Ishikawa (cell line): Measurements from ENCODE around the gene OTOP2.
A peak's percentile ranks its signal among the peaks of the same experiment; 100 is the strongest.

Experiments
- CEBPB ChIP-seq: IDR thresholded peaks from 2 replicates; pipeline ENCODE4 v1.6.1; 2012
- CREB1 ChIP-seq: IDR thresholded peaks from 2 replicates; pipeline ENCODE4 v1.6.1; 2012; ENCODE audit warnings: low read depth
- EGR1 ChIP-seq: IDR thresholded peaks from 2 replicates; pipeline ENCODE4 v1.6.1; 2012
- EP300 ChIP-seq: IDR thresholded peaks from 2 replicates; pipeline ENCODE4 v1.6.1; 2012; ENCODE audit warnings: borderline replicate concordance
- FOXM1 ChIP-seq: IDR thresholded peaks from 2 replicates; pipeline ENCODE4 v1.6.1; 2012; ENCODE audit warnings: low read depth, borderline replicate concordance
- MAX ChIP-seq: IDR thresholded peaks from 2 replicates; pipeline ENCODE4 v1.6.1; 2012
- NFIC ChIP-seq: IDR thresholded peaks from 2 replicates; pipeline ENCODE4 v1.6.1; 2012
- RAD21 ChIP-seq: IDR thresholded peaks from 2 replicates; pipeline ENCODE4 v1.6.1; 2012; ENCODE audit warnings: low read depth
- TAF1 ChIP-seq: IDR thresholded peaks from 2 replicates; pipeline ENCODE4 v1.6.1; 2012; ENCODE audit warnings: low read depth, mild to moderate bottlenecking
- TCF12 ChIP-seq: IDR thresholded peaks from 2 replicates; pipeline ENCODE4 v1.6.1; 2012; ENCODE audit warnings: low read depth
- TEAD4 ChIP-seq: IDR thresholded peaks from 2 replicates; pipeline ENCODE4 v1.6.1; 2012
- YY1 ChIP-seq: IDR thresholded peaks from 2 replicates; pipeline ENCODE4 v1.6.1; 2012; ENCODE audit warnings: low read depth
- ZBTB7A ChIP-seq: IDR thresholded peaks from 2 replicates; pipeline ENCODE4 v1.6.1; 2012; ENCODE audit warnings: low read depth
- TF ChIP-seq, protein P1 (sequence below): IDR thresholded peaks from 2 replicates; pipeline ENCODE4 v1.6.1; 2012
- TF ChIP-seq, protein P2 (sequence below): IDR thresholded peaks from 2 replicates; pipeline ENCODE4 v1.6.1; 2012; ENCODE audit warnings: low read depth, mild to moderate bottlenecking

Gene OTOP2

DNA sequence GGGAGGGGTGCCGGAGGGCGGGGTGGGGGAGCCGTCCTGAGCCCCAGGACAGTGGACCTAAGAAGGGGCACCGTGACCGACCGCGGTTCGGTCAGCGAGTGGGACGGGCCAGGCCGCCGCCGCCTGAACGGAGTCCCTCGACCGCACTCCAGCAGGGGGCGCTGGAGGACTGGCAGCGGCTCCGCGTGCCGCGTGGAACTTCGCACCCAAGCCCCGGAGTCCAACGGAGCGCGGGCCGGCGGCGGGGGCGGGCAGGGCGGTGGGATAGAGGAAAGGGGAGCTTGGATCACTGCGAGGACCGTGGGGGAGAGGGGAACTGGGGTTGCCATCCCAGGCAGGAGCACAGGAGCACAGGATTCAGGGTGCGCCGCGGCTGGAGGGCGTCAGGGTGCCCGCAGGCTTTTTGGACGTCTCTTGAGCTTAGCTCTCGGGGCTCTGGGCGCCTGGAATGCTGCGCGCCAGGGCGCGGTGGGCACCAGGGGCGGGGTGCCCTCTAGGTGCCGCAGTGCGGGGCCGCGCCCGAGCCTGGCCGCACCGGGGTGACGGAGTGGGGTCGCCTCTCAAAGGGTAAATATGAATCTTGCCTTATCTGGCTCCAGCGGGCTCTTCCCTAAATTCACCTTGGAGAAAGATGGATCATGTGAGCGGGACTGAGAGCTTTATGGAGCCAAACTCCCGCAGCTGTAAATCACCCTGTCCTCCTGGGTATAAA, 379 bp upstream of the OTOP2 start:
- peak; percentile 99 for TF ChIP-seq MAX
- TF ChIP-seq TCF12, result no peak
- TF ChIP-seq TEAD4, result no peak
- no peak for TF ChIP-seq EGR1
- no peak for TF ChIP-seq TAF1
- peak; percentile 40; the same call in 1 of the 2 replicates for TF ChIP-seq ZBTB7A
- no peak for TF ChIP-seq NFIC
- TF ChIP-seq CREB1, result no peak
- peak; percentile 91 for TF ChIP-seq RAD21

GRCh38 chr17:74925242-74925641, 1.2 kb downstream of the OTOP2 start:
- no peak for TF ChIP-seq EGR1
- no peak for TF ChIP-seq TEAD4
- TF ChIP-seq TAF1, result no peak
- TF ChIP-seq MAX, result no peak

GRCh38 chr17:74928786-74929185, 4.7 kb downstream of the OTOP2 start:
- no peak for TF ChIP-seq RAD21
- no peak for TF ChIP-seq TCF12
- TF ChIP-seq YY1, result no peak
- no peak for TF ChIP-seq ZBTB7A
- TF ChIP-seq NFIC, result no peak
- TF ChIP-seq EGR1, result no peak
- TF ChIP-seq, protein P1, sequence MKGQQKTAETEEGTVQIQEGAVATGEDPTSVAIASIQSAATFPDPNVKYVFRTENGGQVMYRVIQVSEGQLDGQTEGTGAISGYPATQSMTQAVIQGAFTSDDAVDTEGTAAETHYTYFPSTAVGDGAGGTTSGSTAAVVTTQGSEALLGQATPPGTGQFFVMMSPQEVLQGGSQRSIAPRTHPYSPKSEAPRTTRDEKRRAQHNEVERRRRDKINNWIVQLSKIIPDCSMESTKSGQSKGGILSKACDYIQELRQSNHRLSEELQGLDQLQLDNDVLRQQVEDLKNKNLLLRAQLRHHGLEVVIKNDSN, result no peak
- TF ChIP-seq TAF1, result no peak
- TF ChIP-seq EP300, result no peak
- TF ChIP-seq TEAD4, result no peak
- TF ChIP-seq MAX, result no peak

DNA sequence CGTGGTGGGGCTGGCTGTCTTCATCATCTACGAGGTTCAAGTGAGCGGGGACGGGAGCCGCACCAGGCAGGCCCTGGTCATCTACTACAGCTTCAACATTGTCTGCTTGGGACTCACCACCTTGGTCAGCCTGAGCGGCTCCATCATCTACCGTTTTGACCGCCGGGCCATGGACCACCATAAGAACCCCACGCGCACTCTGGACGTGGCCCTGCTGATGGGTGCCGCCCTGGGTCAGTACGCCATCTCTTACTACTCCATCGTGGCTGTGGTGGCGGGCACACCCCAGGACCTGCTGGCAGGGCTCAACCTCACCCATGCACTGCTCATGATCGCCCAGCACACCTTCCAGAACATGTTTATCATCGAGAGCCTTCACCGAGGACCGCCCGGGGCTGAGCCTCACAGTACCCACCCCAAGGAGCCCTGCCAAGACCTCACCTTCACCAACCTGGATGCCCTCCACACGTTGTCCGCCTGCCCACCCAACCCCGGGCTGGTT, 6.5 kb downstream of the OTOP2 start:
- no peak for TF ChIP-seq CREB1
- TF ChIP-seq EP300, result no peak
- no peak for TF ChIP-seq NFIC
- TF ChIP-seq TCF12, result no peak

DNA sequence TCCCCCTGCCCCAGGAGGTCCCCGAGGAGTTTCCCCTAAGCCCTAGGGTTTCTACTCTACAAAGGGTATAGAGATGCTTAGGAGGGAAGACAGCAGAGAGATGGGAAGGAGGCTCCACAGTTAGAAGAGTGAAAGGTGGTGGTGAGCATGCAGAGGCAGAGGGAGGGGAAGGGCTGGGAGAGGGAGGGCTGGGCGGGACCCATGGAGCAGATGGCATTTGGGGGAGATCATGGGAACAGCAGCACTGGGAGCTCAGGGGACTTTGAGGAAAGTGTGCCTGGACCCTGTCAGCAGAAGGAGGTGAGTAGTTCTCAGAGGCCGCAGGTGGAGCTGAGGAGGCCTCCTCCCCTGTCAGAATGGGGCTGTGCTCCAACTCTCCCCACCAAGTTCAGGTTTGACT, 11.0 kb downstream of the OTOP2 start:
- TF ChIP-seq CREB1 (no peak), ZBTB7A (no peak), NFIC (no peak), CEBPB (no peak), RAD21 (no peak), FOXM1 (no peak), TCF12 (no peak), MAX (no peak), TEAD4 (no peak), YY1 (no peak), TAF1 (no peak), EGR1 (no peak)
- TF ChIP-seq, protein P1, result no peak
- TF ChIP-seq, protein P2, sequence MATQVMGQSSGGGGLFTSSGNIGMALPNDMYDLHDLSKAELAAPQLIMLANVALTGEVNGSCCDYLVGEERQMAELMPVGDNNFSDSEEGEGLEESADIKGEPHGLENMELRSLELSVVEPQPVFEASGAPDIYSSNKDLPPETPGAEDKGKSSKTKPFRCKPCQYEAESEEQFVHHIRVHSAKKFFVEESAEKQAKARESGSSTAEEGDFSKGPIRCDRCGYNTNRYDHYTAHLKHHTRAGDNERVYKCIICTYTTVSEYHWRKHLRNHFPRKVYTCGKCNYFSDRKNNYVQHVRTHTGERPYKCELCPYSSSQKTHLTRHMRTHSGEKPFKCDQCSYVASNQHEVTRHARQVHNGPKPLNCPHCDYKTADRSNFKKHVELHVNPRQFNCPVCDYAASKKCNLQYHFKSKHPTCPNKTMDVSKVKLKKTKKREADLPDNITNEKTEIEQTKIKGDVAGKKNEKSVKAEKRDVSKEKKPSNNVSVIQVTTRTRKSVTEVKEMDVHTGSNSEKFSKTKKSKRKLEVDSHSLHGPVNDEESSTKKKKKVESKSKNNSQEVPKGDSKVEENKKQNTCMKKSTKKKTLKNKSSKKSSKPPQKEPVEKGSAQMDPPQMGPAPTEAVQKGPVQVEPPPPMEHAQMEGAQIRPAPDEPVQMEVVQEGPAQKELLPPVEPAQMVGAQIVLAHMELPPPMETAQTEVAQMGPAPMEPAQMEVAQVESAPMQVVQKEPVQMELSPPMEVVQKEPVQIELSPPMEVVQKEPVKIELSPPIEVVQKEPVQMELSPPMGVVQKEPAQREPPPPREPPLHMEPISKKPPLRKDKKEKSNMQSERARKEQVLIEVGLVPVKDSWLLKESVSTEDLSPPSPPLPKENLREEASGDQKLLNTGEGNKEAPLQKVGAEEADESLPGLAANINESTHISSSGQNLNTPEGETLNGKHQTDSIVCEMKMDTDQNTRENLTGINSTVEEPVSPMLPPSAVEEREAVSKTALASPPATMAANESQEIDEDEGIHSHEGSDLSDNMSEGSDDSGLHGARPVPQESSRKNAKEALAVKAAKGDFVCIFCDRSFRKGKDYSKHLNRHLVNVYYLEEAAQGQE, result no peak

- TF ChIP-seq, protein P2, result 0 out of 2 replicates have a peak, but pooled peaks have one; percentile 11
- TF ChIP-seq YY1, result no peak
- no peak for TF ChIP-seq ZBTB7A
- no peak for TF ChIP-seq TEAD4
- no peak for TF ChIP-seq RAD21
- no peak for TF ChIP-seq CREB1
- TF ChIP-seq, protein P1, result no peak
- no peak for TF ChIP-seq CEBPB
These were observed 11.8 kb downstream of the OTOP2 start, which contains the start of gene OTOP3 for GRCh38 chr17:74935585-74936469. Gene OTOP3 (plus strand): TSS chr17:74935898. CDS start chr17:74935922, 24 bp downstream.
